ENCODE results near the gene NTN5.

The NTN5 gene

DNA sequence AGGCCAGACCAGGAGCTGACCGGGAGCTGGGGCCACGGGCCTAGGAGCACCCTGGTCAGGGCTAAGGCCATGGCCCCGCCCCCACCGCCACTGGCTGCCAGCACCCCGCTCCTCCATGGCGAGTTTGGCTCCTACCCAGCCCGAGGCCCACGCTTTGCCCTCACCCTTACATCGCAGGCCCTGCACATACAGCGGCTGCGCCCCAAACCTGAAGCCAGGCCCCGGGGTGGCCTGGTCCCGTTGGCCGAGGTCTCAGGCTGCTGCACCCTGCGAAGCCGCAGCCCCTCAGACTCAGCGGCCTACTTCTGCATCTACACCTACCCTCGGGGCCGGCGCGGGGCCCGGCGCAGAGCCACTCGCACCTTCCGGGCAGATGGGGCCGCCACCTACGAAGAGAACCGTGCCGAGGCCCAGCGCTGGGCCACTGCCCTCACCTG lies 46.9 kb downstream of the NTN5 start:
- in situ Hi-C loops (cut with HindIII; ENCODE audit: low pct_ligation_motif_present, low sequenced_read_pairs), result no loop called here
- no peak overlapping the region for H3K27ac ChIP-seq
- no peak for DNase-seq
- no peak overlapping the region for H3K4me3 ChIP-seq (ENCODE audit: low read depth, low read length)
- TF ChIP-seq, protein P1, sequence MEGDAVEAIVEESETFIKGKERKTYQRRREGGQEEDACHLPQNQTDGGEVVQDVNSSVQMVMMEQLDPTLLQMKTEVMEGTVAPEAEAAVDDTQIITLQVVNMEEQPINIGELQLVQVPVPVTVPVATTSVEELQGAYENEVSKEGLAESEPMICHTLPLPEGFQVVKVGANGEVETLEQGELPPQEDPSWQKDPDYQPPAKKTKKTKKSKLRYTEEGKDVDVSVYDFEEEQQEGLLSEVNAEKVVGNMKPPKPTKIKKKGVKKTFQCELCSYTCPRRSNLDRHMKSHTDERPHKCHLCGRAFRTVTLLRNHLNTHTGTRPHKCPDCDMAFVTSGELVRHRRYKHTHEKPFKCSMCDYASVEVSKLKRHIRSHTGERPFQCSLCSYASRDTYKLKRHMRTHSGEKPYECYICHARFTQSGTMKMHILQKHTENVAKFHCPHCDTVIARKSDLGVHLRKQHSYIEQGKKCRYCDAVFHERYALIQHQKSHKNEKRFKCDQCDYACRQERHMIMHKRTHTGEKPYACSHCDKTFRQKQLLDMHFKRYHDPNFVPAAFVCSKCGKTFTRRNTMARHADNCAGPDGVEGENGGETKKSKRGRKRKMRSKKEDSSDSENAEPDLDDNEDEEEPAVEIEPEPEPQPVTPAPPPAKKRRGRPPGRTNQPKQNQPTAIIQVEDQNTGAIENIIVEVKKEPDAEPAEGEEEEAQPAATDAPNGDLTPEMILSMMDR (IDR thresholded peaks at IDR 0.05; ENCODE audit: low read depth, low read length, missing control alignments), result no peak
- H3K27me3 ChIP-seq (replicated peaks), result no peaks in the 10 kb centered on the region
- no peaks in the 10 kb centered on the region for H3K36me3 ChIP-seq (replicated peaks)

DNA sequence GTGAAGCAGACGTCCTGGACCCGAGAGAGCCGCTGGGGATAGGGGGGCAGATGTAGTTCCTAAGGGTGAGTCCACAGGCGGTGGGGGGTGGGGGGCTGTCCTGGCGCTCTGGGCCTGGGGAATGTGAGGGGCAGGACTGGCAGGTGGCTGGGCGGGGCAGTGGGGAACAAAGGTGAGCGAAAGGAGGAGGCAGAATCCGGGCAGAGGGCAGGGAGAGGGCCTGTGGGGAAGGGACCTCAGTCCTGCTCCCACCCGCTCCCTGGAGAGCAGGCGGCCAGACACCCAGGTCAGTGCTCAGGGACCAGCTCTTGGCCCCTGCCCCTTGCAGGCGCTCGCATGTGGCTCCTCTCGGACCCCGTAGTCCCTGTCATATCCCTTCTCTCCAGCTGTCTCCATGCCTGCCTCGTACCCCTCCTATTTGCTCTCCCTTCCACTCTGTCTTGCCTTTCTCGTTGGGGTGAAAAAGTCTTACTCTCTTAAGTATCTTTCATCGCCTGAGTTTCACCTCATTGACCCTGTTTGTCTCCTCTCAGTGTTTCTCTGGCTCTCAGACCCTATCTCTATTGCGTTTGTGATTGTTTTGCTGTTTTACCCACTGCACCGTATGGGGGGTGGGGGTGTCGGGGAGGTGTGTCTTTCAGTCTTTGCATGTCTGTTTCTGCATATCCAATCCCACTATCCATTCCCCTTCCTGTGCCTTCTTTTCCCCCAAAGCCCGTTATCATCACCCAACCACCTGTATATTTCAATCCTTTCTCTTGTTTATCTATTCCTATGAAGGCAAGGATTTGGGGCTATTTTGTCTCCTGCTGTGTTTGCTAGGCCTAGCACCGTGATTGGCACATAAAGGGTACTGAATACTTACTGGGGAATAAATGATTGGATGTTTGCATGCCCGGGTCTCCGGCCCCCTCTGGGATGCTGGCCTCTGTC lies 47.8 kb downstream of the NTN5 start:
- H3K36me3 ChIP-seq (replicated peaks), result no peaks in the 10 kb centered on the region
- H3K27ac ChIP-seq, result no peak overlapping the region
- TF ChIP-seq, protein P1 (IDR thresholded peaks at IDR 0.05; ENCODE audit: low read depth, low read length, missing control alignments), result no peak
- H3K4me3 ChIP-seq (ENCODE audit: low read depth, low read length), result peak overlapping the region; percentile 63
- in situ Hi-C loops (cut with HindIII; ENCODE audit: low pct_ligation_motif_present, low sequenced_read_pairs), result no loop called here
- H3K27me3 ChIP-seq (replicated peaks), result no peaks in the 10 kb centered on the region
- no peak for DNase-seq

DNA sequence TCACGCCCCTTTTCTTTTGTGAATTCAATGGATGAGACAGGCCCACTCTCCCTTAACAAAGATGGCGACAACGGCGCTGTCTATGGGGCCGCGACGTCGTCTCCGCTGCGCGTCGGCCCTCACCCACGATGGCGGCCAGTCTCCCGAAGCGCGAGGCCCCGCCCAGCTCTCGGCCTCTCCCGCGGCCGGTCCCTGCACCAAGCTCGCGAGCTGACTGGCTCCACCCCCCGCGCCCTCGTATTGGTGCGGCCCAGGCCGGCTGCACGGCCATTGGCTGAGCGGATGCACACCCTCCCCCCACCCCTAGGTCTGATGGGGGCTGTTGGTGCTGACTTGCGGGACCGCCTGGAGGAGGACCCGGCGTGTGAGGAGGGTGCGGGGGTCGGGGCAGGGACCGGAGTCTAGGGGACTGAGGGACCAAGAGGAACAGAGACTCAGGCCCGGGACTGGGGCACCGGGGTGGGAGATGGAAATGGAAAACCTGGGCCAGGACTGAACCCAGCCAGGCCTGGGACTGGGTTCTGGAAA lies 48.7 kb downstream of the NTN5 start:
- TF ChIP-seq, protein P1 (IDR thresholded peaks at IDR 0.05; ENCODE audit: low read depth, low read length, missing control alignments), result no peak
- Histone ChIP-seq H3K4me3 (ENCODE audit: low read depth, low read length) (peak overlapping the region; percentile 63), H3K27me3 (replicated peaks) (no peaks in the 10 kb centered on the region), H3K36me3 (replicated peaks) (no peaks in the 10 kb centered on the region), H3K27ac (peak overlapping the region; percentile 56)
- in situ Hi-C loops (cut with HindIII; ENCODE audit: low pct_ligation_motif_present, low sequenced_read_pairs), result no loop called here
- peak; percentile 97 for DNase-seq

DNA sequence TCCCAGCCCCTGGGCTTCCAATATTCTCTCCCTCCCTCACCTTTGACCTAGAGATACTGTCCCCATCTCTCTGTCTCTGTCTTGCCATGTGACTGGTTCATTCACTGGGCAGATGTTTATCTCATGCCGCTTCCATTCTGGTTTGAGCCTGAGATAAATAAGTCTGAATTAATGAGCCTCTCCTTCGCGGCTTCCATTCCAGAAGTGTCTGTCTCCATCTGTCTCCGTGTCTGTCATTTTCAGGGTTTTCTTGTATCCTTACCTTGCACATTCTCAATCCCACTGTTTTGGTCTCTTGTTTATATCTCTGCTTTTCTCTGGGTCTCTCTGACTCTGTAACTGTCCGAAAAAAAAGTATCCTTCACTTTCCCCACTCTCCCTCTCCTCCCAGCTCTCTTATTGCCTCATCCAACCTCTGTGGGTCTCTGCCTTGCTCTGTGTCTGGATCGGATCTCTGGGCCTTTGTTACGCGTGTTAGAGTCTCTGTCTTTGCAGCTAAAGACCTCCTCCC lies 49.2 kb downstream of the NTN5 start:
- H3K36me3 ChIP-seq (replicated peaks), result no peaks in the 10 kb centered on the region
- TF ChIP-seq, protein P1 (IDR thresholded peaks at IDR 0.05; ENCODE audit: low read depth, low read length, missing control alignments), result no peak
- peak overlapping the region; percentile 56 for H3K27ac ChIP-seq
- in situ Hi-C loops (cut with HindIII; ENCODE audit: low pct_ligation_motif_present, low sequenced_read_pairs), result no loop called here
- no peak for DNase-seq
- H3K27me3 ChIP-seq (replicated peaks), result no peaks in the 10 kb centered on the region
- peak overlapping the region; percentile 43 for H3K4me3 ChIP-seq (ENCODE audit: low read depth, low read length)

DNA sequence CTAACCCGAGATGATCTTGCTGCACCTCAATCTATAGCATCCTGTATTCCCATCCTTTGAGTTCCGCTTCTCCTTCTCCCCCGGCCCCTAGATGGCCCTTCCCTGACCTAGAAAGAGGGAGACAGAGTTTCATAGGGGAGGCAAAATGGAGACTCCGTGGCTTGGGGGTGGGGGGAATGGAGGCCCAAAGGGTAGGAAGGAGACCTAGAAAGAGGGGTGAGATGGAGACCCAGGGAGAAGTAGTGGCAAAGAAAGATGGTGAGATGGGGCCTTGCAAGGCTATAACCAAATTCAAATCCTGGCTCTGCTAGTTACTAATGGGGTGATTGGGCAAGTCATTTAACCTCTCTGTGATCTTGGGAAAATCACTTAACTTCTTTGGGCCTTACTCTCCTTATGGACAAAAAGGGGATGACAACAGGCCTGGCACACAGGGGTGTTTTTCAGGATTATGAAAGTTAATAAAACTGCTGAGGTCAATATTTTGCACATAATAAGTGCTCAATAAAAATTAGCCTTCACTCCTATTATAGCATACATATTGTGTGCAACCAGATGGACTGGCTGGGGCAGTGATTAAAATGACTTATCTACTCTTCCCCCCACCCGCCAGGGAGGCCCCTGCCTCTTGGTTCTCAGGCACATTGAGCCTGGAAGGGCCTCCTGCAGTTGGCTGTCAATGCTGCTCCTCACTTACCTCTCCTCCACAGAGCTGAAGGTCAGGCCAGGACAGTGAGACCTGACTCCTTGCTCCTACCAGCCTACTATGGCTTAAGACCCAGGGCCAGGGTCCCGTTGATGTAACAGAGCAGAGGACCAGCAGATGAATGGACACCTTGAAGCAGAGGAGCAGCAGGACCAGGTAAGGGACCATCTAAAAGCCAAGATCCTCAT lies 52.9 kb downstream of the NTN5 start:
- TF ChIP-seq, protein P1 (IDR thresholded peaks at IDR 0.05; ENCODE audit: low read depth, low read length, missing control alignments), result peak; percentile 11
- Histone ChIP-seq H3K27me3 (replicated peaks) (no peaks in the 10 kb centered on the region), H3K36me3 (replicated peaks) (peaks cover 28% of the 10 kb centered on the region), H3K27ac (peak overlapping the region; percentile 72), H3K4me3 (ENCODE audit: low read depth, low read length) (peak overlapping the region; percentile 98)
- DNase-seq, result no peak
- in situ Hi-C loops (cut with HindIII; ENCODE audit: low pct_ligation_motif_present, low sequenced_read_pairs), result no loop called here
